UCSD-AML1 (cell line): ENCODE data around the gene KIF6.

Source experiments
- DNase-seq: peaks from one replicate; lab custom pipeline; 2025; ENCODE audit not compliant: unreplicated experiment; lab: John Stamatoyannopoulos, UW

KIF6 gene

GRCh38 chr6:39426073-39426456 lies 299.1 kb downstream of the KIF6 start:
- no peak for DNase-seq

- no peak for DNase-seq
Measured at GRCh38 chr6:39425346-39426072, 299.7 kb downstream of the KIF6 start.

- DNase-seq = no peak
Measured at GRCh38 chr6:39424831-39425230, 300.4 kb downstream of the KIF6 start.

GRCh38 chr6:39422238-39422637 lies 303.0 kb downstream of the KIF6 start:
- DNase-seq = no peak

- no peak for DNase-seq
Measured at GRCh38 chr6:39421383-39422225, 303.6 kb downstream of the KIF6 start.

GRCh38 chr6:39420300-39421265 lies 304.6 kb downstream of the KIF6 start:
- DNase-seq = no peak

- no peak for DNase-seq
Measured at GRCh38 chr6:39419607-39420006, 305.6 kb downstream of the KIF6 start.

GRCh38 chr6:39417440-39417839 lies 307.8 kb downstream of the KIF6 start:
- DNase-seq = no peak

GRCh38 chr6:39416728-39417127 lies 308.5 kb downstream of the KIF6 start:
- DNase-seq = no peak

GRCh38 chr6:39416026-39416425 lies 309.2 kb downstream of the KIF6 start:
- DNase-seq = no peak

- no peak for DNase-seq
Measured at GRCh38 chr6:39415482-39415881, 309.7 kb downstream of the KIF6 start.

- no peak for DNase-seq
Measured at GRCh38 chr6:39411465-39411864, 313.7 kb downstream of the KIF6 start.

- DNase-seq = no peak
Measured at GRCh38 chr6:39411001-39411400, 314.2 kb downstream of the KIF6 start.

GRCh38 chr6:39409889-39410288 lies 315.3 kb downstream of the KIF6 start:
- DNase-seq = no peak

GRCh38 chr6:39407446-39407993 lies 317.7 kb downstream of the KIF6 start:
- DNase-seq = no peak

- no peak for DNase-seq
Measured at GRCh38 chr6:39404312-39404711, 320.9 kb downstream of the KIF6 start.

GRCh38 chr6:39403304-39403703 lies 321.9 kb downstream of the KIF6 start:
- no peak for DNase-seq

GRCh38 chr6:39402239-39402751 lies 322.9 kb downstream of the KIF6 start:
- DNase-seq = no peak

- no peak for DNase-seq
Measured at GRCh38 chr6:39401376-39401775, 323.8 kb downstream of the KIF6 start.

GRCh38 chr6:39400026-39400425 lies 325.2 kb downstream of the KIF6 start:
- no peak for DNase-seq

- no peak for DNase-seq
Measured at GRCh38 chr6:39396854-39397253, 328.4 kb downstream of the KIF6 start.
